GM12875 (cell line): ENCODE results near the gene THAP2.

Source experiments
- H3K4me3 ChIP-seq: one replicate; pipeline ENCODE4 v1.5.1; 2011; ENCODE audit warnings: low read depth, low read length, control low read depth
- CTCF ChIP-seq: IDR thresholded peaks from 2 replicates; pipeline ENCODE4 v1.5.1; 2011; ENCODE audit warnings: low read depth, mild to moderate bottlenecking, control low read depth, inconsistent platforms, low read length, moderate library complexity, borderline replicate concordance; ENCODE audit not compliant: insufficient read depth

The THAP2 gene

GRCh38 chr12:71655907-71656306 lies 8.2 kb upstream of the THAP2 start:
- no peak for TF ChIP-seq CTCF
- no peak overlapping the region for H3K4me3 ChIP-seq

- TF ChIP-seq CTCF: no peak
- H3K4me3 ChIP-seq: no peak overlapping the region
Measured at GRCh38 chr12:71656740-71657139, 7.4 kb upstream of the THAP2 start.

- TF ChIP-seq CTCF: no peak
- H3K4me3 ChIP-seq: peak overlapping the region; percentile 79
Measured at GRCh38 chr12:71661977-71662530, 2.0 kb upstream of the THAP2 start.

GRCh38 chr12:71662849-71663560 lies 1.1 kb upstream of the THAP2 start:
- TF ChIP-seq CTCF: no peak
- H3K4me3 ChIP-seq: peak overlapping the region; percentile 79

- TF ChIP-seq CTCF: no peak
- peak overlapping the region; percentile 90 for H3K4me3 ChIP-seq
Measured at GRCh38 chr12:71664411-71665089, 449 bp downstream of the THAP2 start.

GRCh38 chr12:71665090-71665463 lies 976 bp downstream of the THAP2 start:
- peak overlapping the region; percentile 90 for H3K4me3 ChIP-seq
- TF ChIP-seq CTCF: no peak

- TF ChIP-seq CTCF: no peak
- no peak overlapping the region for H3K4me3 ChIP-seq
Measured at GRCh38 chr12:71666259-71666658, 2.2 kb downstream of the THAP2 start.
